HG03378 (cell line): ENCODE results near the gene GRHL1.
"Not testable (repeated sequence)": the region's sequence is repeated elsewhere in the genome, so short reads cannot be mapped to it uniquely, and the experiment has no call there.

Experiments used
- ATAC-seq: cut with Tn5 transposase; IDR thresholded peaks from one replicate; pipeline ENCODE4 v1.9.1; 2021; ENCODE audit warnings: mild to moderate bottlenecking, moderate library complexity; ENCODE audit not compliant: unreplicated experiment

Gene GRHL1

GRCh38 chr2:10007921-10008808 is 56.7 kb downstream of the GRHL1 start:
- no peak for ATAC-seq

- ATAC-seq, result no peak
These were observed 57.3 kb downstream of the GRHL1 start for GRCh38 chr2:10008809-10009176.

- ATAC-seq, result no peak
These were observed 57.8 kb downstream of the GRHL1 start for GRCh38 chr2:10009271-10009810.

- no peak for ATAC-seq
These were observed 58.6 kb downstream of the GRHL1 start for GRCh38 chr2:10009811-10010781.

- not testable (repeated sequence) for ATAC-seq
These were observed 59.5 kb downstream of the GRHL1 start for GRCh38 chr2:10010861-10011605.

- ATAC-seq, result not testable (repeated sequence)
These were observed 60.3 kb downstream of the GRHL1 start for GRCh38 chr2:10011606-10012325.

- ATAC-seq, result not testable (repeated sequence)
These were observed 61.0 kb downstream of the GRHL1 start for GRCh38 chr2:10012366-10012962.

GRCh38 chr2:10012963-10013461 is 61.5 kb downstream of the GRHL1 start:
- no peak for ATAC-seq

GRCh38 chr2:10013651-10014417 is 62.3 kb downstream of the GRHL1 start:
- not testable (repeated sequence) for ATAC-seq

- no peak for ATAC-seq
These were observed 63.1 kb downstream of the GRHL1 start for GRCh38 chr2:10014418-10015190.

GRCh38 chr2:10015376-10015989 is 64.0 kb downstream of the GRHL1 start:
- not testable (repeated sequence) for ATAC-seq

- ATAC-seq, result no peak
These were observed 64.7 kb downstream of the GRHL1 start for GRCh38 chr2:10016001-10016801.

GRCh38 chr2:10016802-10017258 is 65.3 kb downstream of the GRHL1 start:
- ATAC-seq, result no peak

- no peak for ATAC-seq
These were observed 65.9 kb downstream of the GRHL1 start for GRCh38 chr2:10017313-10017941.

GRCh38 chr2:10019174-10019573 is 67.7 kb downstream of the GRHL1 start:
- no peak for ATAC-seq
